GM18951 (cell line): ENCODE data around the gene TNFAIP8.

Source experiments
- POLR2A ChIP-seq: IDR thresholded peaks from 4 replicates; pipeline ENCODE4 v1.6.1; 2011; ENCODE audit warnings: mild to moderate bottlenecking; ENCODE audit not compliant: insufficient read length, insufficient read depth; ENCODE audit errors: extremely low read depth
- in situ Hi-C: fragments of 300-500 bp; cut with MboI; formaldehyde crosslinking; loops from one replicate; pipeline ENCODE4 v1.12.0; 2022; ENCODE audit warnings: low sequenced_read_pairs, mixed read lengths, inconsistent platforms; ENCODE audit not compliant: unreplicated experiment

The TNFAIP8 gene

GRCh38 chr5:119346394-119346793 is 9.4 kb upstream of the TNFAIP8 start:
- in situ Hi-C loops = no loop called here
- TF ChIP-seq POLR2A = no peak

- in situ Hi-C loops = no loop called here
- no peak for TF ChIP-seq POLR2A
Observed at GRCh38 chr5:119347574-119347973, 8.2 kb upstream of the TNFAIP8 start.

- TF ChIP-seq POLR2A = no peak
- in situ Hi-C loops = no loop called here
Observed at GRCh38 chr5:119347991-119348390, 7.8 kb upstream of the TNFAIP8 start.

GRCh38 chr5:119353213-119353612 is 2.6 kb upstream of the TNFAIP8 start:
- in situ Hi-C loops = no loop called here
- TF ChIP-seq POLR2A = no peak

GRCh38 chr5:119353686-119354366 is 2.0 kb upstream of the TNFAIP8 start:
- peak; percentile 34 for TF ChIP-seq POLR2A
- in situ Hi-C loops = no loop called here

- TF ChIP-seq POLR2A = no peak
Observed at GRCh38 chr5:119354537-119355243, 1.1 kb upstream of the TNFAIP8 start.

GRCh38 chr5:119355244-119355638 is 578 bp upstream of the TNFAIP8 start:
- no peak for TF ChIP-seq POLR2A

More at GRCh38 chr5:119354537-119355243, 1.1 kb upstream of the TNFAIP8 start:
- in situ Hi-C loops = no loop called here

GRCh38 chr5:119356612-119357188 is 881 bp downstream of the TNFAIP8 start:
- in situ Hi-C loops = no loop called here
- no peak for TF ChIP-seq POLR2A

More at GRCh38 chr5:119355244-119355638, 578 bp upstream of the TNFAIP8 start:
- in situ Hi-C loops = no loop called here

GRCh38 chr5:119357270-119357669 is 1.5 kb downstream of the TNFAIP8 start:
- no peak for TF ChIP-seq POLR2A

GRCh38 chr5:119357808-119358529 is 2.1 kb downstream of the TNFAIP8 start:
- in situ Hi-C loops = no loop called here
- no peak for TF ChIP-seq POLR2A

More at GRCh38 chr5:119357270-119357669, 1.5 kb downstream of the TNFAIP8 start:
- in situ Hi-C loops = no loop called here

- TF ChIP-seq POLR2A = no peak
- in situ Hi-C loops = no loop called here
Observed at GRCh38 chr5:119358530-119358900, 2.7 kb downstream of the TNFAIP8 start.

GRCh38 chr5:119358901-119359603 is 3.2 kb downstream of the TNFAIP8 start:
- peak; percentile 13 for TF ChIP-seq POLR2A
- in situ Hi-C loops = no loop called here
